ENCODE measurements around the gene MUC6.

- TF ChIP-seq GABPA (IDR thresholded peaks at IDR 0.05; ENCODE audit: low read depth): no peak
- no peak for TF ChIP-seq JUND (IDR thresholded peaks at IDR 0.05)
- no peak for TF ChIP-seq CTCF (IDR thresholded peaks at IDR 0.05)
- TF ChIP-seq TEAD4 (IDR thresholded peaks at IDR 0.05; ENCODE audit: borderline replicate concordance, insufficient read depth): no peak
- TF ChIP-seq RAD21 (IDR thresholded peaks at IDR 0.05; ENCODE audit: low read length): no peak
- no peak for TF ChIP-seq EP300 (IDR thresholded peaks at IDR 0.05; ENCODE audit: borderline replicate concordance in 1 of 2, low read depth in 1 of 2, low read length in 1 of 2)
- TF ChIP-seq TAF1 (IDR thresholded peaks at IDR 0.05; ENCODE audit: borderline replicate concordance, low read depth, low read length): no peak
These were observed 46.5 kb upstream of the MUC6 start for GRCh38 chr11:1082728-1083620.

Data from SK-N-SH (cell line).